Smooth muscle cell of the brain vasculature (primary cell): ENCODE data around the gene SLC22A7.

Experiments
- DNase-seq: peaks from one replicate; pipeline ENCODE4 v3.0.0-alpha.2; 2012; ENCODE audit warnings: low read depth, low spot score

SLC22A7 gene

DNA sequence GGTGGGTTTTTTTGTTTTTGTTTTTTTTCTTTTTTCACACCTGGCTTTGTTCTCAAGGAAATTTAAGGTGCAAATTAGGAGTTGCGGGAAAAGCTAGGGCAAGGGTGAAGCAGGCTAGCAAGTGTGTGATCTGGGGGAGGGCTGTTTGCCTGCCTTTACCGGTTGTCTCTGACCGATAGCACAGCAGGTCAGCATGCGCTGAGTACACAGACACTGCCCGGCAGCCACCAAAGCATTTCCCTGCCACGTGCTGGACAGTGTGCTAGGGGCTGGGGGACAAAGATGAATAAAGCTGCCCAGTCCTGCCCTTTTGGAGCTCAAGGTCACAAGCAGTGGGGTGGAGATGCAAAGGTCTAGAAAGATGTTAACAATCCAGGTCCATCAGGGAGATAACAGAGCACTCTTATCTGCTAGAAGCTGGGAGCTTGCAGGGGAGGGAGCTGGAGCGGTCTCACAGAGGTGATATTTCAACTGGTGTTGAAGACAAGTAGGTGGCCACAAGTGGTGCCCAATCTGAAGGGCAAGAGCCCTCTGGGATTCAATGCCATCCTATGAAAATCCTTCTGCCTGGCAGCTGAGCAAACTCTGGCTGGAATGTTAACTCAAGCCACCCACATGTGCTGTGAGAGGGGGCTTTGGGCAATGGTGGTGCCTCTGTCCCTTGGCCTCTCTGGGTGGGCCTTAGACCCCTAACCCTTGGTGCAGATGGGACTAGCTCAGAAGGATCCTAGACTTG is 30.3 kb upstream of the SLC22A7 start:
- DNase-seq: no peak

DNA sequence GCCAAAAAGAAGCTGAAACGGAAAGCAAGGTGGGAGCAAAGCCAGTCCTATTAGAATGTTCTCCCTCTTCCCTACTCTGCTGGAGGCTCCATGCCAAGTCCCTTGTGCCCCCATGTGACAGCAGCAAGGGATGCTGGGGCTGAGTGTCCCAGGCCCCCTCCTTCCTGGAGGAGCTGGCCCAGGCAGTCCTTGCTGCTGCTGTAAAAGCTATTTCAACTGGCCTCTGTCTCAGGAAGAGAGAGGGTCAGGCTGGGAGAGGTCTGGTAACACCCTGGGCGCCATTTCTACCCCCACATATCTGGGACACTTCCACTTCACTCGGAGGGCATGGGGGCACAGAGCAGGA is 29.7 kb upstream of the SLC22A7 start:
- DNase-seq: no peak

DNA sequence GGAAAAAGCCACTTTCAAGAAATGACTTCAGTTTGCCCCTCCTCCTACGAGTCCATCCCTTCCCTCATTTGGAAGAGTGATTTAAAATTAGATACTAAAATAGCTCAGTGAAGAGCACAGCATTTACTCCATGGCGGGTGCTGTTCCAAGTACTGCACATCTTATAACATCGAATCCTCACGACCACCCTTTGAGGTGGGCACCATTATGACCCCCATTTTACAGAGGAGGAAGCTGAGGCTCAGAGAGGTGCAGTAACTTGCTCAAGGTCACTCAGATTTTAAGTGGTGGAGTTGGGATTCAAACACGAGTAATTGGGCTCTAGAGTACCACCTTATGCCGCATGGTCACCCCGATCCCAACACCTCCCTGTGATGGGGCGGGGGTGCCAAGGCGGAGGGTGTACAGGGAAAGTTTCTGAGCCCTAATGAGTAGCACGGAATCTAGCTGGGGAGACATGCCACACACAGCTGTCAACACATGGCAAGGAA is 29.2 kb upstream of the SLC22A7 start:
- no peak for DNase-seq

DNA sequence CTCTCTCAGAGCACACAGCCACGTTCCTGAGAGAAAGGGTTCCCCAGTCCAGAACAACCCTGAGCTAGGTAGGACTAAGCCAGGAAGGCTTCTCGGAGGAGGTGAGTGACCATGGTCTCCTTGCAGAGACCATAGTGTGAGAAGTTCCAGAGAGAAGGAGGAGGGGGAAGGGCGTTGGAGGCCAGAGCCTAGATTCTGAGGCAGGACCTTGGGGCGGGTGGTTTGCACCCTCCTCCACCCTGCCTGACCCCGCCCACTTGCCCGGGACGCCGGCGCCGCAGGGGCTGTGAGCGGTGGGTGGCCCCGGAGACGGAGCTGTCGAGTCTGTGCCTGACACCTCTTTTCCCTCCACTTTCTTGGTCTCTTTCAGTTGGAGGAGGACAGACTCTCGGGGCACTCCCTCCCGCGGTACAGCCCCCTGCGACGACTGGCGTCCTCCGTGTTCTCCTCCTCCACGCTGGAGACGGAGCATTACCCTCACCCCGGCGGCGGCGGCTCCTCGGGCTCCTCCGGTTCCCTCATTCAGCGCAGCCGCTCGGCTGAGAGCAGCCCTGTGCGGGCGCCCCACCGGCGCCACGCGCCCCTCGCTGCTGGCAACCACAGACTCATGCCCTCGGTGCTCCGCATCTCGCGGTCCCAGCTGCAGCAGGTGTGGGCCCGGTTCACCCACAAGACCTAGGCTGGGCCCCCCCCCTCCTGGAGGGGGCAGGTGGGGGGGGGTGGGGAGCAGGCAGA is 28.6 kb upstream of the SLC22A7 start:
- no peak for DNase-seq

DNA sequence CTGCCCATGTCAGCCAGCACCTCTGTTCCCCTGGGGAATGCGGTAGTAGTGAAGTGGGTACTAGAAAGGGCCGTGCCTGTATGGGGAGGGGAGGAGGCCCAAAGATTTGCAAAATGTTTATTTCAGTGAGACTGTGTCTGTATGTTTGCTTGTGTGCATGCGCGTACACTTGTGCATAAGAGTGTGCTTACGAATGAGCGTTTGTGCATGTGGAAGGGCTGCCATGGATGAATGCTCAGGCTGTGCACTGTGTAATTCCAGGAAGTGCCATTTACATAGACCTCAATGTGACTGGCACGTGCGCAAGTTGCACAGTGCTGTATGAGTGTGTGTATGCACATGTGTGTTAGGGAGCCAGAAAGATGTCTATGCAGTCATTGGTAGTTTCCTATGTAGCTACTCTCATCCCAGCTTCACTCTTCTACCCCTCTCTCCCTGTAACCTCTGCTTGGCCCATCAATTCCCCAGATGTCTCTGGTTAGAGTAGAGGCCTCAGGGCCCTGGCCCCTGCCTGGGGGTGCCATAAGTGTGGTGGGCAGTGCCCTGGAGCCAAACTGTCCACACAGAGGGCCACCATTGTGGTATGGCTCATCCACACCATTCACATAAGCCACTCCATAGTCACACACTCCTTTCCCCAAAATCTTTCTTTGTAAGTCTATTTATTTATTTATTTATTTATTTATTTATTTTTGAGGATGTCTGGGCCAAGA is 26.8 kb upstream of the SLC22A7 start:
- DNase-seq: no peak

DNA sequence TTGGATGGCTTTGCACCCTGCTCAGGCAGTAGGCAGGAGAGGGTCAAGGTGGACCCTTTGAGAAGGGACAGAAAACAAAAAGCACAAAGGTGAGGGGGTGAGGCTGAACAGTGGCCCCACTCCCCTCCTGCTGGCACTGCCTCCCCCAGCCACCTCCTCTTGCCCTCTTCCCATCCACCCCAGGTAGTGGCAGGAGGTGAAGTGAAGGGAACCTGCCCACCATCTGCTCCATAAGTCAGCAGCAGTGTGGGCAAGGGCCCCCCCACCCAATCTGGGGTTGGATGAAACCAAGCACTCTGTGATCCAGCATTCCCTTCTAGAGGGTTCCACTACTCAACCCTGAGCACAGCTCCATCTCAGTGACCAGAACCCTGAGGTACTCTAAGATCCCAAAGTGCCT is 26.1 kb upstream of the SLC22A7 start:
- DNase-seq: no peak

DNA sequence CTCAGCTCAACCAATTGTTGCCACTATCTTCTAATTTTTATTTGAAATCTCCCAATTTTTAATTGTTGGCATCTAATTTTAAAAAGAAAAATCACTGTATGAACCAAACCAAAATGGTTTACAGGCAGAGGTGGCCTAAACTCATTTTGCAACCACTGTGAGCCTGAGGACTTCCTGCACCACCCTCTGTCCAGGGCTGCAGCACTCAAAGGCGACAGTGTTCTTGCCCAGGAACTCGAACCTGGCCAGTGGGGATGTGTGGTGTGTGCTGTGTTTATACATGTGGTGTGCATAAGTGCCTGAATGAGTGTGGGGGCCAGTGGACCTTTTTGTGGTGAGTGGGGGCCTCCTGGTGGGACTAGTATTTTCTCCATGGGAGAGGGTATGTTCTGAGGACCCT is 24.4 kb upstream of the SLC22A7 start:
- DNase-seq: no peak

DNA sequence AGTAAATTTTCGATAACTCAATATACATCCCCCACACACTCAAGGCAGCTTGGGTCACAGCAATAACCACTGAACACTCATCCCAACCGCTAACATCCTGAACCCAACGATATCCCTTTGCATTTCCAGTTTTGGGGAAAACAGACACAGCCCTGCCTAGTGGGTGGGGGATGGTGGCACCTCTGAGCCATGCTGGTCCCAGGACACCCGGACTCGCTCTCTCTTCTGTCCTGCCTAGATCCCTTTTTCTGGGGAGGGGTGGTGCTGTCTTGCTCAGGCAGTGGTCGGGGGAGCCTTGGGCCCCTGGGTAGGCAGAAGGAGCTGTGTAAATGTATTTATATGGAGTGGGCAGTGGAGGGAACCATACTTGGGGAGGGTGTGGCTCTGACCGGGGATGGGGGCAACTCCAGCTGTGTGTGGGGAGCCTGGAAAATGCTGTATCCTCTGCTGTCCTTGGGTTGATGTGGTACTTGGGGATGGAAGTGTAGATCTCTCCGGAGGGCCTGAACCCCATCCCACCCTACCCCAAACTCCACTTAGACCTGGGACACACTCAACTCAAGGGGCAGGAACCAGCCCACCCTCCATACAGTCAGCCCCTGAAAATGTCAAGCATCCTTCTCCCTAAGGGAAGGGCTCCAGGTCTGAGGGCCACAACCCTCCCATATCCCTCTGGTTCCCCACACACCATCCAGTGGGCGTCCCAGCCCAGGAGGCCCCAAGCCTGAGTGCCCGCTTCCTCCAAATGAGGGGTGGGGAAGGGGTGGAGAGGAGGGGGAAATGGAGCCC is 23.7 kb upstream of the SLC22A7 start:
- no peak for DNase-seq

DNA sequence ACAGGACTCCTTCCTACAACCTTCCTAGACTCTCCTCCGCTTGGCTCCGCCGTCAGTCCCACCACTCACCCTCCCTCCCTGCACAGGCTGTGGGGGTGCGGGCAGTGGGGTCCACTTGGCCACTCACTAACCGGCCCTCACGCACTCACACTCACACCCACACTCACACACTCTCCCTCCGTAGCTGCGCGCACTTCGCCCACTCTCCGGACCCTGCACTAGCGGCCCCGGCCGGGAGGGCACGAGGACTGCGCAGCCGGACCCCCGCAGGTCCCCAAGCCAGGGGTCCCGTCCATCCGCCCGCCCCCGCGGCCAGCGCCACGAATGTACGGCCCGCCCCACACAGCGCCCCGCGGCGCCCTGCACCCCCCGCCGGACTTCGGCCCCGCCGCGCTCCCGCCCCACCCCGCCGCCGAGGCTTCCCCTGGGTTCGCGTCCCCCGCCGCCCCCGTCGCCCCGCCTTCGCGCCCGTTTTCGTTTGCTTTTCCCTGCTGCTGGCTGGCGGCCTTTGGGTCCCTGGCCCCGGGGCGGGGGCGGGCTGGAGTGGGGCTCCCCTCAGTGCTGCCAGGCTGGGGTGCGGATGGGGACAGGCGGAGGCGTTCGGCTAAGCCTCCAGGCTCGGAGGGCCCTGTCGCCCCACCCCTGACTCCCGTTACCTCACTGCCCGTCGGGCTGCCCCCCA is 23.0 kb upstream of the SLC22A7 start:
- DNase-seq: no peak

DNA sequence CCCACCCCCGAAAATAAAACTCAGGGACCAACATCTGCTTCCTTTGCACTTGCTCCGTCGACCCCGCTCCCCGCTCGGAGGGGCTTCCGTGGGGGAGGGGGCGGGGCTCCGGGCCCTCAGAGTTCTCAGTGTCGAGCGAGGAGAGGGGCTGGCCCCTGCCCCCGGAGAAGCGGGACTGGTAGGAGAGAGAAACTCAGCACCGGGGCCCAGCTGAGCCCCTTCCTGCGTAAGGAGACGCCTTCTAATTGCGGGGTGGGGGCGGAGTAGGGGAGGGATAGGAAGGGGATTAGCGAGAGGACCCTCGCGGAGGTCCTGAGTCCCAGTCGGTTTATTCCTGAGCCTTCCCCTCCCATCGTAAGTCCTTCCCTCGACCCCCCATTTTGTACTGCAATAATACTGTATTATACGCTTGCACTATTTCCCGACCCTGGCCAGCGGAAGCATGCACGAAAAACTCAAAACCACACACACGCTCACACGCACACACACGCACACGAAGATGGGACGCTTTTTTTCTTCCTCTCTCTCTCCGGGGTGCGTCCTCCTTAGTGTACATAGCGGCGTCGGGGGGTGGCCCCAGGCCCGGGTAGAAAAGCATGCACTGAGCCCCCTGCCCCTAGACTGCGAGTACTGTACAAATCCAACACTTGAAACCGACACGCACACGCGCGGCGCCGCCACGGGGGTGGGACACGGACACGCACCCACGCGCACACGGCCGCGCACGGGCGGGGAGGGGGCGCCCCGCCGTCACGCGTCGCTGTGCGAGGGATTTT is 22.1 kb upstream of the SLC22A7 start:
- no peak for DNase-seq

DNA sequence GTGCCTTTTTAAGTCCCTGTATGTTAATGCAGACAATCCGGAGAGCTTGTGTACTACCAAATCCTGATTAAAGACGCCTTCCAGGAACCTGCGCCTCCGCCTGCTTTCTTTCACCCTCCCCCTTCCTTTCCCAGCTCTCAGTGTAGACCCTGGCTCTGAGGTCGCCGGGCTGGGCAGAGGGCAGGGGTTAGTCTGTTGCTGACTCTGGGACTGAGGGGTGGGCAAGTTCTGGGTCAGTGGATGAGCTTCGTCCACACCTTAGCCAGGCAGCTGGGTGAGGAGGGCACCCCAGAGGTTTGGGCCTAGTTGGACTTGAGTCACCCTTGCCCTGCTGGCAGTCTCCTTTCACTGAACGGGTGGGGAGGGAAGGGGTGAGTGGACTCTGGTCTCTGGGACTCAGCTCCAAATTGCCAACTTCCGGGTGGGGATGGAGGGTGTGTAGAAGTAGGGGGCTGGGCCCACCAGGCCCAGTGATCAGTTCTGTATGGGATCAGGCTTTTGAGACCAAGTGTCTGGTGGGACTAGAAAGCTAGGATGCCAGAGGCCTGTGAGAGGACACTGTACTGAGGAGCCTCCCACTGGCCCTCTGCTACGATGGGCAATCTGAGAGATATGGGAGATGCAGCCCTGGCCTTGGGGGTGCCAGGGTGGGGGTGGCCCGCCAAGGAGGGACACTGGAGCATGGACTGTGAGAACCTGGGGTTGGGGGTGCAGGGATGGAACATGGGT is 21.3 kb upstream of the SLC22A7 start:
- no peak for DNase-seq

DNA sequence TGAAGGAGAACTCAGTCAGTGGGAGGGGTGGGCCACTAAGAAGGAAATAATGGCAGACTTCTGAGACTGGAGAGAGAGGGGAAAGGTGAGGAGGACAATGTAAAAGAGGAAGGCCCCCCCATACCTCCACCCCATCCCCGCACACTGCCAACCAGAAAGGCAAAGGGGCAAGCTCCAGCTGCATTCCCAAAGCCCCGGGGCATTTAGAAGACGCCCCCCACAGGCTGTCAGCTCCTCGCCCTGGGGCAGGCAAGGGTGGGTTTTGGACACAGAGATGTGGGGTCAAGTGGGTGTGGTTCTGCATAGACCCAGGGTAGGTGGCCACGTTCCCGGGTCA is 20.8 kb upstream of the SLC22A7 start:
- DNase-seq: no peak

DNA sequence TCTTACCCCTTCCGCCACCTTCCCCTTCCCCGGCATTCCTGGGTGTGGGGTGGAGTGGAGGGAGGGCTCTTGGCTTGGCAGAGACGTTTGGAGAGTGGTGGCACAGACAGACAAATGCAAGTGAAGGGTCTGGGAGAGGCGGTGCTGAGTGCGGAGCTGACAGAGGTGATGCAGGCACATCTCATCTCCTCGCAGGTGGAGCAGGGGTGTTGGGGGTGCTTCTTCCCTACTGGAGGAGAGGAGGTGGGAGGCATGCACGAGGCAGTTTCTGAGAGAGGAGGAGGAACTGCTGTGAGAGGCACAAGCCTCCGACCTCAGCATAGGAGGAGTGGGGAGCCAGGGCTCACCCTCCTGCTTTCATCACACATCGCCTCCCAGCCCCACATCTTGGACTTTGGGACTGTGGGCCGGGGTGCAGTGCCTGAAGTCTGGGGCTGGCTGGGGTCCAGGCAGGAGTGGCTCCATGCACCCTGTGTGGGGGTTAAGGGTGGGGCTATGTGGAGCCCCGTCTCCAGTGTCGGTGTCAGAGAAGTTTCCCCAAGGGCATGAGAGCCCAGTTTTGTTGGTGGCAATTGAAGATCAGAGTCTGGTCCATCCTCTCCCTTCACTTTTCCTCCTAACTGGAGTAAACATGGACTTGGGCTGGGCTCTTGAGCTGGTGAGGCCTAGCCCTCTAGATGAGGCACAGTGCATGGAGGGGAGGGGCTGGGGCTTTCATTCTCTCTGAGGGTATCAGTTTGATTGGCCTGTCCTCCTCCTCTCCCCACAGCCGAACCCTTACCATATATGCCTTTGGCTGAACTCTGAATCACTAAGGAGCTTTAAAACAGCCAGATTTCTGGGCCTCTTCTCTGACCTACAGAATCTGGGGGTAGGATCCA is 20.2 kb upstream of the SLC22A7 start:
- no peak for DNase-seq

DNA sequence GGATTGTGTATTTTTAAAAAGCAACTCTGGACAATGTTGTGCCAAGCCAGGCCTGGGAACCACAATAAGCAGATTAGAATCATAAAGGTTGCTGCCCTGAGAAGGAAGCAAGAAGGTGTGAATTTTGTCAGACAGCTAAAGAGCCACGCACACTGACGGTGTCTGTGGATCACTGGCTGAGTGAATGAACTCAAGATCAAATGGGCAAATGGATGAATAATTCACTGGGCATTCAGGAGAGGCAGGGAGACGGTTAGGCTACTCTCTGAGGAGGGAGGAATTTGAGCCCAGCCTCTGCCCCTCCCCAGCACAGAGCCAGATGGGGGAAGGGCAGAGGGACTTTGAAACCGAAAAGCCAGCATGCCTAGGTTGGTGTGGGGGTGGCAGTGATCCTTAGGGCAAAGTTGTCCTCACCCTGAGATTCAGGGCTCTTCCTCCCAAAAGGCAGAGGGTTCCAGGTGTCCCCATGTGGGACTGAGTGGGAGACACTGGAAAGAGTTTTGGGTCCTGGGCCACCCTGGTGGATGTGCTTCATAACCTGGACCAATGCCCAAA is 19.5 kb upstream of the SLC22A7 start:
- DNase-seq: no peak

DNA sequence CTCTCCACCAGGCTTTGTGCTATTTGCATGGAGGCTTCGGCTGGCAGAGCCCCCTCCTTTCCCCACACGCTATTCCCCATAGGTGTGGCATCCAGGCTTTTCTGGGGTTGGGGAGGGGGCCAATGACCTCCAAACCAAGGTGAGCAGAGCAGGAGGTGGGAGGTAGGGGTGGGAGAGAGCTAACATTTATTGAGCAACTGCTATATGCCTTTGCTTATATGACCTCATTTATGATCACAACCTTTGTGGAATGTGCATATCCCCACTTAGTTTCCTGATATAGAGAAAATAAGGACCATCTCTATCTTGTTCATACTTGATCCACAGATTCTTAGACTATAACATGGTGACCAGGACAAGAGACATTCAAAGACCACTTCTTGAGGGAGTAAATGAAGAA is 17.8 kb upstream of the SLC22A7 start:
- no peak for DNase-seq

DNA sequence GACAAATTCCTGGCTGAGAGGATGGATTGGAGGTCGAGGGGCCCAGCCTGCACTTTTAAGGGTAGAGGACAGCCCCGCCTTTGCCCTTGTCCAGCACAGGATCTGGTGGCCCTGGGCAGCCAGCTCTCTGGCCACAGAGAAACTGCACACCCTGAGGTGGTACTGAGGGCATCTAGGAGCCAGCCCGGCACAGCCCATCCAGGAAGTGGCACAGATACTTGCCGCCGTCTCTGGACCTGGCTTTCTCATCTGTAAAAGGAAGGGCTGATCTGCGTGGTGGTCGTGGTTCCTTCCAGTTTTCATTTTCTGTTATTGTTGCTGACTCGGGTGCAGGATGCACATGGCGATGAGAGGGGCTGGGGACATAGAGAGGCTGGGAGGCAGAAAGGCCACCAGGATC is 16.0 kb upstream of the SLC22A7 start:
- no peak for DNase-seq

DNA sequence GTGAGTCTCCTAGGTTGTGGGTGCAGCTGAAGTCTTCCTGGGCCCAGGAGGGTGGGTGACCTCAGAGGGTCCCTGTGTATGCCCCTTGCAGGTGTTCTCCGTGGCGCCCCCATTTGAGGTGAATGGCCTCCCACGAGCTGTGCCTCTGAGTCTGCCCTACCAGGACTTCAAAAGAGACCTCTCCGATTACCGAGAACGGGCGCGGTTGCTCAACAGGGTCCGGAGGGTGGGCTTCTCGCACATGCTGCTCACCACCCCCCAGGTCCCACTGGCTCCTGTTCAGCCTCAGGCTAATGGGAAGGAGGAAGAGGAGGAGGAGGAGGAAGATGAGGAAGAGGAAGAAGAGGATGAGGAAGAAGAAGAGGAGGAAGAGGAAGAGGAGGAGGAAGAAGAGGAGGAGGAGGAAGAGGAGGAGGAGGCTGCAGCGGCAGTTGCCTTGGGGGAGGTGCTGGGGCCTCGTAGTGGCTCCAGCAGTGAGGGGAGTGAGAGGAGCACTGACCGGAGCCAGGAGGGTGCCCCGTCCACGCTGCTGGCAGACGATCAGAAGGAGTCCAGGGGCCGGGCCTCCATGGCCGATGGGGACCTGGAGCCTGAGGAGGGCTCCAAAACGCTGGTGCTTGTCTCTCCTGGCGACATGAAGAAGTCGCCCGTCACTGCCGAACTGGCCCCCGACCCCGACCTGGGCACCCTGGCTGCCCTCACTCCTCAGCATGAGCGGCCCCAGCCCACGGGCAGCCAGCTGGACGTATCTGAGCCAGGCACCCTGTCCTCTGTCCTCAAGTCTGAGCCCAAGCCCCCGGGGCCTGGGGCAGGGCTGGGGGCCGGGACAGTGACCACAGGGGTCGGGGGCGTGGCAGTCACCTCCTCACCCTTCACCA is 15.2 kb upstream of the SLC22A7 start:
- no peak for DNase-seq

DNA sequence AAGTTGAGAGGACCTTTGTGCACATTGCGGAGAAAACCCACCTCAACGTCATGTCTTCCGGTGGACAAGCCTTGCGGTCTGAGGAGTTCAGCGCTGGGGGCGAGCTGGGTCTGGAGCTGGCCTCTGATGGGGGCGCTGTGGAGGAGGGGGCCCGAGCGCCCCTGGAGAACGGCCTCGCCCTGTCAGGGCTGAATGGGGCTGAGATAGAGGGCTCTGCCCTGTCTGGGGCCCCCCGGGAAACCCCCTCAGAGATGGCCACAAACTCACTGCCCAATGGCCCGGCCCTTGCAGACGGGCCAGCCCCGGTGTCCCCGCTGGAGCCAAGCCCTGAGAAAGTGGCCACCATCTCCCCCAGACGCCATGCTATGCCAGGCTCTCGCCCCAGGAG is 14.6 kb upstream of the SLC22A7 start:
- no peak for DNase-seq
